Measurements from ENCODE around the gene CYP26B1.

Gene CYP26B1

GRCh38 chr2:72150157-72150860, 2.6 kb upstream of the CYP26B1 start:
- DNase-seq (ENCODE audit: low spot score): peak; percentile 87
- peak; percentile 75 for TF ChIP-seq CTCF (IDR thresholded peaks at IDR 0.05)
- Histone ChIP-seq H3K27ac (peak overlapping the region in 1 of 2 donors; percentile 4), H3K4me3 (peak overlapping the region; percentile 80)

GRCh38 chr2:72149556-72150156, 2.0 kb upstream of the CYP26B1 start:
- Histone ChIP-seq H3K27ac (peak overlapping the region in 1 of 2 donors; percentile 4), H3K4me3 (peak overlapping the region; percentile 80)
- no peak for TF ChIP-seq CTCF (IDR thresholded peaks at IDR 0.05)
- DNase-seq (ENCODE audit: low spot score): peak; percentile 71

GRCh38 chr2:72148837-72149555, 1.3 kb upstream of the CYP26B1 start:
- no peak for TF ChIP-seq CTCF (IDR thresholded peaks at IDR 0.05)
- Histone ChIP-seq H3K27ac (peak overlapping the region in 1 of 2 donors; percentile 71), H3K4me3 (peak overlapping the region; percentile 80)
- DNase-seq (ENCODE audit: low spot score): peak; percentile 74

GRCh38 chr2:72148003-72148836, 558 bp upstream of the CYP26B1 start:
- peak; percentile 38 for DNase-seq (ENCODE audit: low spot score)
- Histone ChIP-seq H3K27ac (peak overlapping the region in 1 of 2 donors; percentile 90), H3K4me3 (peak overlapping the region; percentile 80)
- no peak for TF ChIP-seq CTCF (IDR thresholded peaks at IDR 0.05)

- peak; percentile 70 for DNase-seq (ENCODE audit: low spot score)
- peak overlapping the region; percentile 25 to 90 for H3K27ac ChIP-seq
- H3K4me3 ChIP-seq: peak overlapping the region; percentile 80
- TF ChIP-seq CTCF (IDR thresholded peaks at IDR 0.05): no peak
Observed at GRCh38 chr2:72146347-72147302, 1.0 kb downstream of the CYP26B1 start.
